Endothelial cell (in vitro differentiated cells): ENCODE data around the gene MYO10. TPM values are rescaled to one million over a fixed set of nuclear protein-coding genes. Genes with fewer than 3 reads are reported as not detected.

Experiments
- DNase-seq: peaks from one replicate; pipeline ENCODE4 v3.0.0; 2021; ENCODE audit warnings: low spot score
- H3K27ac Mint-ChIP-seq: one replicate; pipeline ENCODE4 v1.8.0; 2021; ENCODE audit warnings: mixed read lengths, inconsistent platforms; ENCODE audit not compliant: unreplicated experiment
- H3K27me3 Mint-ChIP-seq: one replicate; pipeline ENCODE4 v1.8.0; 2021; ENCODE audit warnings: mild to moderate bottlenecking, moderate library complexity, mixed read lengths, inconsistent platforms; ENCODE audit not compliant: unreplicated experiment
- H3K36me3 Mint-ChIP-seq: one replicate; pipeline ENCODE4 v1.8.0; 2021; ENCODE audit warnings: mild to moderate bottlenecking, low read depth, mixed read lengths, inconsistent platforms; ENCODE audit not compliant: unreplicated experiment
- H3K4me1 Mint-ChIP-seq: one replicate; pipeline ENCODE4 v1.8.0; 2021; ENCODE audit warnings: mild to moderate bottlenecking, mixed read lengths, inconsistent platforms; ENCODE audit not compliant: unreplicated experiment
- H3K4me3 Mint-ChIP-seq: one replicate; pipeline ENCODE4 v1.8.0; 2021; ENCODE audit warnings: mild to moderate bottlenecking, mixed read lengths, inconsistent platforms; ENCODE audit not compliant: unreplicated experiment
- H3K9me3 Mint-ChIP-seq: one replicate; pipeline ENCODE4 v1.8.0; 2021; ENCODE audit warnings: mixed read lengths, inconsistent platforms; ENCODE audit not compliant: unreplicated experiment
- total RNA-seq: library from RNA; stranded (reverse); fragmentation: NEBNext Ultra II Directional; extraction: Animal tissue kit (Norgen Biotek cat#: 25700); gene quantifications from one replicate; pipeline ENCODE4 v1.2.1, GENCODE V29; 2021; ENCODE audit not compliant: unreplicated experiment
- TF ChIP-seq, protein P1 (sequence below): fragments of 200-600 bp; sonication (generic); IDR thresholded peaks from one replicate; pipeline ENCODE4 v1.5.0; 2021; ENCODE audit warnings: antibody characterized with exemption; ENCODE audit not compliant: unreplicated experiment

Gene MYO10
- total RNA-seq, 1 donor from 2014 or later, result 132 TPM

DNA sequence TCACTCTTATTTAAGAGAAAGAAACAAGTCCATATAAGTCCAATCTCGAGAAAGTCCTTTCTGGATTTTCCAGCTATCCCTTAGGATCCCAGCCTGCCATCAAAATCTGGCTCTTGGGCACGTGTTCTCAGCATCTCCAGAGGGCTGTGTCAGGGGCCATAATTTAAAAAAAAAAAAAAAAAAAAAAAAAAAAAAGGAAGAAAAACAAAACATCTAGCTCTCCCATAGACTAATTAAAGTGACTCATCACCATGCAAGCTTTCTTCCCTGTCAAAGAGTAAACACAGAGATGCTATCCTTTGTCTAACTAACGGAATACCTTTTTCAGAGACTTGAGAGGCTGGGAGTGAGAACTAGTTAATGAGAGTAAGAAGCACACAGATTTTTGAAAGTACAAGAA lies 44.9 kb upstream of the MYO10 start:
- H3K27ac Mint-ChIP-seq, result no peak overlapping the region
- H3K27me3 Mint-ChIP-seq, result no peaks in the 10 kb centered on the region
- DNase-seq, result no peak
- peaks cover 4% of the 10 kb centered on the region for H3K4me1 Mint-ChIP-seq
- TF ChIP-seq, protein P1, sequence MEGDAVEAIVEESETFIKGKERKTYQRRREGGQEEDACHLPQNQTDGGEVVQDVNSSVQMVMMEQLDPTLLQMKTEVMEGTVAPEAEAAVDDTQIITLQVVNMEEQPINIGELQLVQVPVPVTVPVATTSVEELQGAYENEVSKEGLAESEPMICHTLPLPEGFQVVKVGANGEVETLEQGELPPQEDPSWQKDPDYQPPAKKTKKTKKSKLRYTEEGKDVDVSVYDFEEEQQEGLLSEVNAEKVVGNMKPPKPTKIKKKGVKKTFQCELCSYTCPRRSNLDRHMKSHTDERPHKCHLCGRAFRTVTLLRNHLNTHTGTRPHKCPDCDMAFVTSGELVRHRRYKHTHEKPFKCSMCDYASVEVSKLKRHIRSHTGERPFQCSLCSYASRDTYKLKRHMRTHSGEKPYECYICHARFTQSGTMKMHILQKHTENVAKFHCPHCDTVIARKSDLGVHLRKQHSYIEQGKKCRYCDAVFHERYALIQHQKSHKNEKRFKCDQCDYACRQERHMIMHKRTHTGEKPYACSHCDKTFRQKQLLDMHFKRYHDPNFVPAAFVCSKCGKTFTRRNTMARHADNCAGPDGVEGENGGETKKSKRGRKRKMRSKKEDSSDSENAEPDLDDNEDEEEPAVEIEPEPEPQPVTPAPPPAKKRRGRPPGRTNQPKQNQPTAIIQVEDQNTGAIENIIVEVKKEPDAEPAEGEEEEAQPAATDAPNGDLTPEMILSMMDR, result no peak
- H3K9me3 Mint-ChIP-seq, result no peaks in the 10 kb centered on the region
- no peak overlapping the region for H3K4me3 Mint-ChIP-seq
- H3K36me3 Mint-ChIP-seq, result no peaks in the 10 kb centered on the region

DNA sequence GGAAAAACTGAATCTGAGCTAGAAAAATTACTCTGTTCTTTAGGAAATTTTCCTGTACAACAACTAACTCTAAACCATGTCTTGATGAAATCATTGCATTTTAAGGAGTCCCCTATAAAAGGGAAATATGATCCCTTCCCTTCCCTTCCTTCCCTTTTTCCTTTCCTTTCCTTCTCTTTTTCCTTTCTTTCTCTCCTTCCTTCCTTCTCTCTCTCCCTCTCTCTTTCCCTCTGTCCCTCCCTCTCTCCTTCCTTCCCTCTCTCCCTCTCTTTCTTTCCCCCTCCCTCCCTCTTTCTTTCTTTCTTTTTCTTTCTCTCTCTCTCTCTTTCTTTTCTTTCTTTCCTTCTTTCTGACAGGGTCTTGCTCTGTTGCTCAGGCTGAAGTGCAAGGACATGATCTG lies 42.2 kb upstream of the MYO10 start:
- Mint-ChIP-seq H3K9me3 (no peaks in the 10 kb centered on the region), H3K4me1 (peaks cover 4% of the 10 kb centered on the region), H3K4me3 (no peak overlapping the region), H3K27me3 (no peaks in the 10 kb centered on the region), H3K36me3 (no peaks in the 10 kb centered on the region), H3K27ac (no peak overlapping the region)
- no peak for DNase-seq
- TF ChIP-seq, protein P1, result no peak

DNA sequence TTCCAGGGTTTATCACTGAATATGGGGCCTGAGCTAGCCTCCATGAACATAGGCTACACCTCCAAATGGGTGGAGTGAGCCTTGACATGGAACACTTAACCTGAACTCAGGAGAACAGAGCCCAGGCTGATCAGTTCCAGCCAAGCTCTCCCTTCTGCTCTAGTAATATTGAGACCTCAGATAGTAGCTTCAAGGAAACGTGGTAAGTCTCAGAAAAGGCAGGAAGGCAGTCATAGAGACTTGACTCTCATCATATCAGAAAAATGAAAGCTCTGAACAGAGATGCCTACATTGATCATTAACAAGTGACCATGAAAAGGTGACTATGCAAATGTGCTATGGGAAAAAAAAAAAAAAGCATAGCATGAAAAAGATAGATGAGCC lies 40.5 kb upstream of the MYO10 start:
- H3K36me3 Mint-ChIP-seq, result no peaks in the 10 kb centered on the region
- H3K4me1 Mint-ChIP-seq, result no peaks in the 10 kb centered on the region
- TF ChIP-seq, protein P1, result no peak
- no peaks in the 10 kb centered on the region for H3K27me3 Mint-ChIP-seq
- no peak overlapping the region for H3K4me3 Mint-ChIP-seq
- no peaks in the 10 kb centered on the region for H3K9me3 Mint-ChIP-seq
- no peak for DNase-seq
- H3K27ac Mint-ChIP-seq, result no peak overlapping the region

DNA sequence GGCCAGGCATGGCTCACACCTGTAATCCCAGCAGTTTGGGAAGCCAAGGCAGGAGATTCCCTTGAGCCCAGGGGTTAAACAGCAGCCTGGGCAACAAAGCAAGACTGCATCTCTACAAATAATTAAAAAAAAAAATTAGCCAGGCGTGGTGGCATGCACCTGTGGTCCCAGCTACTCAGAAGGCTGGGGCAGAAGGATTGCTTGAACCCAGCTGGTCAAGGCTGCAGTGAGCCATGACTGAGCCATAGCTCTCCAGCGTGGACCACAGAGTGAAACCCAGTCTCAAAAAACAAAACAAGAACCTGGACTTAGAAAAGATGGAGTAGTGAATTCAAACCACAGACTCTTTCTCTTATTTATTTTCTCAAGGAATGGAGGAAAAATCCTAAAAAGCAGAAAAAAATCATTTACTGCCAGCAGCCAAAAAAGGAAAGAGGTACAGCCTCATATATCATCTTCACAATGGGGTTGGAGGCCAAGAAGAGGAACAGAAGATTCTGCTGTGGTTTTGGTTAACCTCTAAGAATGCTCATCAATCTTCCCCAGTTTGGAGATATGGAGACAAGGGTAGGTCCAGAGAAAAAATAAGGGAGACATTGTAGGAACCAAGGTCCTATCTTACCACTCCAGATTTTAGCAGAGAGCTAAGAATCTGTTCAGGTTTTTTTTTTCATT lies 40.0 kb upstream of the MYO10 start:
- H3K36me3 Mint-ChIP-seq, result no peaks in the 10 kb centered on the region
- H3K4me1 Mint-ChIP-seq, result no peaks in the 10 kb centered on the region
- no peak for DNase-seq
- no peaks in the 10 kb centered on the region for H3K9me3 Mint-ChIP-seq
- TF ChIP-seq, protein P1, result no peak
- no peaks in the 10 kb centered on the region for H3K27me3 Mint-ChIP-seq
- H3K4me3 Mint-ChIP-seq, result no peak overlapping the region
- H3K27ac Mint-ChIP-seq, result no peak overlapping the region

DNA sequence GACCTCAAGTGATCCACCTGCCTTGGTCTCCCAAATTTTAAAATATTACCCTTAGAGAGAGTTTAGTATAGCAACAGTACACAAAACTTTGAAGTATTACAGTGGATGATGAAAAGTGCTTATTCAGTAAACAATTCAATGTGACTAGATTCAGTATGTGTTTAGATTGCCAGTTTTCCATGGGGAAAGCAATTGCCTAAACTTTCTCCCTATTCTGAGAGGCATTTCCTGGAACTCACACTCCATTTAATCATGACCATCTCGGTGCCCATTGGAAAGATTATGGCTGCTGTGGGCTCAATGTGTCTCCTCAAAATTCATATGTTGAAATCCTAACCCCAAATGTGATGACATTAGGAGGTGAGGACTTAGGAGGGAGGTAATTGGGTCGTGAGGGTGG lies 38.9 kb upstream of the MYO10 start:
- Mint-ChIP-seq H3K9me3 (no peaks in the 10 kb centered on the region), H3K4me3 (no peak overlapping the region), H3K27ac (no peak overlapping the region), H3K36me3 (no peaks in the 10 kb centered on the region), H3K4me1 (no peaks in the 10 kb centered on the region), H3K27me3 (no peaks in the 10 kb centered on the region)
- TF ChIP-seq, protein P1, result no peak
- no peak for DNase-seq
